HUDEP-2 (cell line): ENCODE measurements around the gene APOC4.
"Not testable (repeated sequence)": the region's sequence is repeated elsewhere in the genome, so short reads cannot be mapped to it uniquely, and the experiment has no call there.

Experiments used
- DNase-seq, 76 experiments: peaks; one replicate each; lab custom pipeline; 2025; ENCODE audit not compliant: unreplicated experiment in 76 of 76; lab: John Stamatoyannopoulos, UW

The APOC4 gene, protein sequence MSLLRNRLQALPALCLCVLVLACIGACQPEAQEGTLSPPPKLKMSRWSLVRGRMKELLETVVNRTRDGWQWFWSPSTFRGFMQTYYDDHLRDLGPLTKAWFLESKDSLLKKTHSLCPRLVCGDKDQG

DNA sequence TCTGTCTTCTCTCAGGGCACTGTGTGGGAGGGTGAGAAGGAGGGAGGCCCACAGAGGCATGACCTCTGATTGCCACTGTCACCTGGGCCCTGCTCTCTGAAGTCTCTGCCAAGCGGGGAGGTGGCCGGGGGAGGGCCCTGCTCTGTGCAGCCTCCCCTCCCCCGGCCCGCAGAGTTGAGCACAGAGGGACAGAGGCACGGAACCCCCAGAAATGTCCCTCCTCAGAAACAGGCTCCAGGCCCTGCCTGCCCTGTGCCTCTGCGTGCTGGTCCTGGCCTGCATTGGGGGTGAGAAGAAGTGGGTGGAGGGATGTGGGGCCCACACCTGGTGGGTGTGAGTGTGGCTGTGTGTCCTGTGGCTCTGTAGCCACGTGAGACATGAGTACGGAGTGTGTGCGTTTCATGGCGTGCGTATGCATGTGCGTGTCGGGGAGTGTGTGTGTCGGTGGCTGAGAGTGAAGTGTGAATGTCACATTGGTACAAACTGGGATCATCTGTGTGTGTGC, at the start of gene APOC4:
Gene APOC4, plus strand, starts transcription at position 171 of the 505 bp plus-strand sequence. Its CDS starts 41 bp downstream, at position 212.
- peak in 13 of 76 experiments; percentile 9 to 50 (median 23) for DNase-seq

DNA sequence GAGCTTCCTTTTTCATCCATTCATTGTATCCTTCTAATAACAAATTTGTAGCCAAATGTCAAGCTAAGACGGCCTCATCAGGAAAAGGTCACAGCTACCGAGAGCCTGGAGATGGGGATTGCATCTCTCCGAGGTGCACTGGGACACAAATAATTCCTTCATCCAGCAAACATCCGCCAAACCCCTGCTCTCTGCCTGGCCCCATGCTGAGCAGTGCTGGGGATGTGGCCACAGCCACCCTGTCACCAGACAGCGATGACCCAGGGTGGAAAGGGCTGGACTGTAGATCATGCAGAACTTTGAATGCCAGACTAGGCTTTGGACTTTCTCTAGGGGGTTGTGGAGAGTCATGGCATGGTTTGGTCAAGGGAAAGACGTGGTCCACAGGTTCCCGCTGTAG, 49.1 kb upstream of the APOC4 start:
- no peak for DNase-seq

DNA sequence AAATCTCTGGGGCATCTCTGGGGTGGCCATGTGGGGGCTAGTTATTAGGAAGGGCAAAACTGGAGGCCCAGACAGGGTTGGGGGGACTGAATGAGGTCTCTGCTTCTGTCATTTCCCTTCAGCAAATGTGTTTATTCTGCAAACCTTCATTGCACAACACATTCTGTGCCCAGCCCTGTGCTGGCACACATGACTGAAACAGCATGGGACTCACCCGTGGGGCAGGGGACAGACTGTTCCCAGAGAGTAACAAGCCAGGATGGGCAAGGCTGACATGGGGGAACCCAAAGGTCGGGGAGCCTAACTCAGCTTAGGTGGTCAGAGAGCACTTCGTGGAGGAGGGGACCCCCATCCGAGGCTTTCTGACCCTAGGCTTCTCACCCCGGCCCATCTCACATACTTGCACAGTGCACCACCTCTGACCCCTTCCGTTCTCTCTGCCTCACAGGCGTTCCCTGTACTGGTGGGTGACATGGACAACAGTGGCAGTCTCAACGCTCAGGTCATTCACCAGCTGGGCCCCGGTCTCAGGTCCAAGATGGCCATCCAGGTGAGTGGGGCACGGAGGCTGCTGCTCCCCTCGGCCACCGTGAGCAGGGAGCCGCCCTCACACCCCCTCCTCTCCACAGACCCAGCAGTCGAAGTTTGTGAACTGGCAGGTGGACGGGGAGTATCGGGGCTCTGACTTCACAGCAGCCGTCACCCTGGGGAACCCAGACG, 48.5 kb upstream of the APOC4 start:
- no peak for DNase-seq

DNA sequence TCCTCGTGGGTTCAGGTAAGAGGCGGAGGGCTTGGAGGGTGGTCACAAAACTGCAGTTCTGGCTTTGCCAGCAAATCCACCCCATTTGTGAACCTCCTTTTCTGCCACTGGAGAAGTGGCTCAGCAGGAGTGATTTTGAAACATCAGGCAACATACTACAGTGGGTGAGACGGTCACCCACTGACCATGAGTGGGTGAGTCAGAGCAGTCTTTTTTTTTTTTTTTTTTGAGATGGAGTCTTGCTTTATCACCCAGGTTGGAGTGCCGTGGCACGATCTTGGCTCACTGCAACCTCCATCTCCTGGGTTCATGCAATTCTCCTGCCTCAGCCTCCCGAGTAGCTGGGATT, 48.0 kb upstream of the APOC4 start:
- no peak for DNase-seq

DNA sequence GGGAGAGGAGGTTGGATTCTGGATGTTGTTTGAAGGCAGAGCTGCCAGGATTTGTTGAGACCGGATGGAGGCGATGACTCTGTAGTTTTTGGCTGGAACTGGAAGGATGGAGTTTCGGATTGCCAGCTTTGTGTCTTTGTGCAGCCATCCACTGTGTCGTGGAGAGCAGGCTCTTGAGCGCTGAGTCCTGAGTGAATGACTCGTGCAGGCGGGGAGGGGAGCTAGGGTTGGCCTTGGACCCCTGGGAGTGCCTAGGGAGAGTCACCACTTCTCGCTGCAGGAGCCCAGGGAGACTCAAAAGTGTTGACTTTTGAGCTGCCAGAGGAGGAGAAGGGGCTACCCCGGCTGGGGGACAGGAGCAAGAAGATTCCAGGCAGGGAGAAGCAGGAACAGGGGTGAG, 47.1 kb upstream of the APOC4 start:
- no peak for DNase-seq

DNA sequence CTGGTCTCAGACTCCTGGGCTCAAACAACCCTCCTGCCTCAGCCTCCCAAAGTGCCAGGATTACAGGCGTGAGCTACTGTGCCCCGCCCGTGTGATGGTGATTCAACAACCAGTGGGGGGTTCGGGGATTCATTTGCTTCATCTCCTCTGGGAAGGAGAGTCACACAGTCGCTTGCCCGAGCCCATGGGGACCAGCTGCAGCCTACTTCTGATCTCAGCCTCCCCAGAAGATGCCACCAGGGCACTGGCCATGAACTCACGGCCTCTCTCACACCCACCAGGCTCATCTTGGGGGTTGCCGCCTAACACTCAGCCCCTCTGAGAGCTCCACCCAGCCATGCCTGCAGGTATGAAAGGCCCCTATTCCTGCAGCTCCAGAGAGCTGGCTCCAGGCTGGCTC, 44.2 kb upstream of the APOC4 start:
- no peak for DNase-seq

DNA sequence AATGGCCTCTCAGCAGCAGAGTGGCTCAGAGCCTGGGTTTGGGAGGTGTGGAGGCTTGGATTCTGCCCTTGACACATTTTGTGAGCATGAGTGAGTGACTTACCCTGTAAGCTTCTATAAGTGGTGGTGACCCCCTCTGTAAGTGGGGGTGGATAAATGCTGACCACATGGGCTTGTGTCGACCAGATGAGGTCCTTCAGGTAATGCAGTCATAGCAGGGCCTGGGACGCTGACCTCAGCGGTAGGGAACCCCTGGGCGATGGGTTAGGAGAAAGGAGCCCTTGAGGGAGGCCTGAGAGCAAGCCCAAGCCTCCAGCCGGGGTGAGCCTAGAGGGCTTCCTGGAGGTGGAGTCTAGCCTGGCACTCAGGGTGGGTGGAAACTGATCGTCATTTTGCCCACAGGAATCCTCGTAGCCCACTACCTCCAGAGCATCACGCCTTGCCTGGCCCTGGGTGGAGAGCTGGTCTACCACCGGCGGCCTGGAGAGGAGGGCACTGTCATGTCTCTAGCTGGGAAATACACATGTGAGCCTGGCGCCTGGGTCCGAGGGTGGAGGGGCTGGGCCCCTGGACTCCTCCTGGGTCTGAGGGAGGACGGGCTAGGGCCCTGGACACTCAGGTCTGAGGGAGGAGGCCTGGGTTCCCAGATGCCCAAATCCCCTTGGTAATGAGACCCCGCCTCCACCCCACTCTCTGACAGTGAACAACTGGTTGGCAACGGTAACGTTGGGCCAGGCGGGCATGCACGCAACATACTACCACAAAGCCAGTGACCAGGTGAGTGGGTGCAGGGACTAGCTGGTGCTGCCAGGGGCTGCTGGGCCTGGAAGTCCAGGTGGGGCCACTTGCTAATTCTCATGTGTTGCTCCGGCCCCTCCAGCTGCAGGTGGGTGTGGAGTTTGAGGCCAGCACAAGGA, 41.5 kb upstream of the APOC4 start:
- no peak for DNase-seq

DNA sequence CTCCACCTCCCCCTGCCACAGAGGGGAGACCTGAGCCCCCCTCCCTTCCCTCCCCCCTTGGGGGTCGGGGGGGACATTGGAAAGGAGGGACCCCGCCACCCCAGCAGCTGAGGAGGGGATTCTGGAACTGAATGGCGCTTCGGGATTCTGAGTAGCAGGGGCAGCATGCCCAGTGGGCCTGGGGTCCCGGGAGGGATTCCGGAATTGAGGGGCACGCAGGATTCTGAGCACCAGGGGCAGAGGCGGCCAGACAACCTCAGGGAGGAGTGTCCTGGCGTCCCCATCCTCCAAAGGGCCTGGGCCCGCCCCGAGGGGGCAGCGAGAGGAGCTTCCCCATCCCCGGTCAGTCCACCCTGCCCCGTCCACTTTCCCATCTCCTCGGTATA, 38.8 kb upstream of the APOC4 start:
- DNase-seq = no peak

DNA sequence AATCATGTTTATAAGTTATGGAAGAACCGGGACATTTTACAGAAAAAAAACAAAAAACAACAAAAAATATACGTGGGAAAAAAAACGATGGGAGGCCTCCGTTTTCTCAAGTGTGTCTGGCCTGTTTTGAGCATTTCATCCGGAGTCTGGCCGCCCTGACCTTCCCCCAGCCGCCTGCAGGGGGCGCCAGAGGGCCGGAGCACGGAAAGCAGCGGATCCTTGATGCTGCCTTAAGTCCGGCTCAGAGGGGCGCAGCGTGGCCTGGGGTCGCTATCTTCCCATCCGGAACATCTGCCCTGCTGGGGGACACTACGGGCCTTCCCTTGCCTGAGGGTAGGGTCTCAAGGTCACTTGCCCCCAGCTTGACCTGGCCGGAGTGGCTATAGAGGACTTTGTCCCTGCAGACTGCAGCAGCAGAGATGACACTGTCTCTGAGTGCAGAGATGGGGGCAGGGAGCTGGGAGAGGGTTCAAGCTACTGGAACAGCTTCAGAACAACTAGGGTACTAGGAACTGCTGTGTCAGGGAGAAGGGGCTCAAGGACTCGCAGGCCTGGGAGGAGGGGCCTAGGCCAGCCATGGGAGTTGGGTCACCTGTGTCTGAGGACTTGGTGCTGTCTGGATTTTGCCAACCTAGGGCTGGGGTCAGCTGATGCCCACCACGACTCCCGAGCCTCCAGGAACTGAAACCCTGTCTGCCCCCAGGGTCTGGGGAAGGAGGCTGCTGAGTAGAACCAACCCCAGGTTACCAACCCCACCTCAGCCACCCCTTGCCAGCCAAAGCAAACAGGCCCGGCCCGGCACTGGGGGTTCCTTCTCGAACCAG, 38.2 kb upstream of the APOC4 start:
- peak in 73 of 76 experiments; percentile 5 to 96 (median 69) for DNase-seq

DNA sequence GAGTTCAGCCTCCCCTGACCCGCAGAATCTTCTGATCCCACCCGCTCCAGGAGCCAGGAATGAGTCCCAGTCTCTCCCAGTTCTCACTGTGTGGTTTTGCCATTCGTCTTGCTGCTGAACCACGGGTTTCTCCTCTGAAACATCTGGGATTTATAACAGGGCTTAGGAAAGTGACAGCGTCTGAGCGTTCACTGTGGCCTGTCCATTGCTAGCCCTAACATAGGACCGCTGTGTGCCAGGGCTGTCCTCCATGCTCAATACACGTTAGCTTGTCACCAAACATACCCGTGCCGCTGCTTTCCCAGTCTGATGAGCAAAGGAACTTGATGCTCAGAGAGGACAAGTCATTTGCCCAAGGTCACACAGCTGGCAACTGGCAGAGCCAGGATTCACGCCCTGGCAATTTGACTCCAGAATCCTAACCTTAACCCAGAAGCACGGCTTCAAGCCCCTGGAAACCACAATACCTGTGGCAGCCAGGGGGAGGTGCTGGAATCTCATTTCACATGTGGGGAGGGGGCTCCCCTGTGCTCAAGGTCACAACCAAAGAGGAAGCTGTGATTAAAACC, 37.5 kb upstream of the APOC4 start:
- peak in 7 of 76 experiments; percentile 11 to 43 (median 26) for DNase-seq

DNA sequence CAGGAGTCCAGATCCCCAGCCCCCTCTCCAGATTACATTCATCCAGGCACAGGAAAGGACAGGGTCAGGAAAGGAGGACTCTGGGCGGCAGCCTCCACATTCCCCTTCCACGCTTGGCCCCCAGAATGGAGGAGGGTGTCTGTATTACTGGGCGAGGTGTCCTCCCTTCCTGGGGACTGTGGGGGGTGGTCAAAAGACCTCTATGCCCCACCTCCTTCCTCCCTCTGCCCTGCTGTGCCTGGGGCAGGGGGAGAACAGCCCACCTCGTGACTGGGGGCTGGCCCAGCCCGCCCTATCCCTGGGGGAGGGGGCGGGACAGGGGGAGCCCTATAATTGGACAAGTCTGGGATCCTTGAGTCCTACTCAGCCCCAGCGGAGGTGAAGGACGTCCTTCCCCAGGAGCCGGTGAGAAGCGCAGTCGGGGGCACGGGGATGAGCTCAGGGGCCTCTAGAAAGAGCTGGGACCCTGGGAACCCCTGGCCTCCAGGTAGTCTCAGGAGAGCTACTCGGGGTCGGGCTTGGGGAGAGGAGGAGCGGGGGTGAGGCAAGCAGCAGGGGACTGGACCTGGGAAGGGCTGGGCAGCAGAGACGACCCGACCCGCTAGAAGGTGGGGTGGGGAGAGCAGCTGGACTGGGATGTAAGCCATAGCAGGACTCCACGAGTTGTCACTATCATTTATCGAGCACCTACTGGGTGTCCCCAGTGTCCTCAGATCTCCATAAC, 36.4 kb upstream of the APOC4 start, which contains the start of gene APOE:
Gene APOE, plus strand, starts transcription at position 360 of the 724 bp plus-strand sequence. CDS start 829 bp downstream, outside the sequence.
- peak in 2 of 76 experiments; percentile 40 to 52 for DNase-seq

DNA sequence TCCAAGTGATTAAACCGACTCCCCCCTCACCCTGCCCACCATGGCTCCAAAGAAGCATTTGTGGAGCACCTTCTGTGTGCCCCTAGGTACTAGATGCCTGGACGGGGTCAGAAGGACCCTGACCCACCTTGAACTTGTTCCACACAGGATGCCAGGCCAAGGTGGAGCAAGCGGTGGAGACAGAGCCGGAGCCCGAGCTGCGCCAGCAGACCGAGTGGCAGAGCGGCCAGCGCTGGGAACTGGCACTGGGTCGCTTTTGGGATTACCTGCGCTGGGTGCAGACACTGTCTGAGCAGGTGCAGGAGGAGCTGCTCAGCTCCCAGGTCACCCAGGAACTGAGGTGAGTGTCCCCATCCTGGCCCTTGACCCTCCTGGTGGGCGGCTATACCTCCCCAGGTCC, 34.4 kb upstream of the APOC4 start:
- DNase-seq = no peak

DNA sequence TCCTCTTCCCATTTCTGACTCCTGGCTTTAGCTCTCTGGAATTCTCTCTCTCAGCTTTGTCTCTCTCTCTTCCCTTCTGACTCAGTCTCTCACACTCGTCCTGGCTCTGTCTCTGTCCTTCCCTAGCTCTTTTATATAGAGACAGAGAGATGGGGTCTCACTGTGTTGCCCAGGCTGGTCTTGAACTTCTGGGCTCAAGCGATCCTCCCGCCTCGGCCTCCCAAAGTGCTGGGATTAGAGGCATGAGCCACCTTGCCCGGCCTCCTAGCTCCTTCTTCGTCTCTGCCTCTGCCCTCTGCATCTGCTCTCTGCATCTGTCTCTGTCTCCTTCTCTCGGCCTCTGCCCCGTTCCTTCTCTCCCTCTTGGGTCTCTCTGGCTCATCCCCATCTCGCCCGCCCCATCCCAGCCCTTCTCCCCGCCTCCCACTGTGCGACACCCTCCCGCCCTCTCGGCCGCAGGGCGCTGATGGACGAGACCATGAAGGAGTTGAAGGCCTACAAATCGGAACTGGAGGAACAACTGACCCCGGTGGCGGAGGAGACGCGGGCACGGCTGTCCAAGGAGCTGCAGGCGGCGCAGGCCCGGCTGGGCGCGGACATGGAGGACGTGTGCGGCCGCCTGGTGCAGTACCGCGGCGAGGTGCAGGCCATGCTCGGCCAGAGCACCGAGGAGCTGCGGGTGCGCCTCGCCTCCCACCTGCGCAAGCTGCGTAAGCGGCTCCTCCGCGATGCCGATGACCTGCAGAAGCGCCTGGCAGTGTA, 33.8 kb upstream of the APOC4 start:
- no peak for DNase-seq

DNA sequence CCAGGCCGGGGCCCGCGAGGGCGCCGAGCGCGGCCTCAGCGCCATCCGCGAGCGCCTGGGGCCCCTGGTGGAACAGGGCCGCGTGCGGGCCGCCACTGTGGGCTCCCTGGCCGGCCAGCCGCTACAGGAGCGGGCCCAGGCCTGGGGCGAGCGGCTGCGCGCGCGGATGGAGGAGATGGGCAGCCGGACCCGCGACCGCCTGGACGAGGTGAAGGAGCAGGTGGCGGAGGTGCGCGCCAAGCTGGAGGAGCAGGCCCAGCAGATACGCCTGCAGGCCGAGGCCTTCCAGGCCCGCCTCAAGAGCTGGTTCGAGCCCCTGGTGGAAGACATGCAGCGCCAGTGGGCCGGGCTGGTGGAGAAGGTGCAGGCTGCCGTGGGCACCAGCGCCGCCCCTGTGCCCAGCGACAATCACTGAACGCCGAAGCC, 33.2 kb upstream of the APOC4 start:
- no peak for DNase-seq

DNA sequence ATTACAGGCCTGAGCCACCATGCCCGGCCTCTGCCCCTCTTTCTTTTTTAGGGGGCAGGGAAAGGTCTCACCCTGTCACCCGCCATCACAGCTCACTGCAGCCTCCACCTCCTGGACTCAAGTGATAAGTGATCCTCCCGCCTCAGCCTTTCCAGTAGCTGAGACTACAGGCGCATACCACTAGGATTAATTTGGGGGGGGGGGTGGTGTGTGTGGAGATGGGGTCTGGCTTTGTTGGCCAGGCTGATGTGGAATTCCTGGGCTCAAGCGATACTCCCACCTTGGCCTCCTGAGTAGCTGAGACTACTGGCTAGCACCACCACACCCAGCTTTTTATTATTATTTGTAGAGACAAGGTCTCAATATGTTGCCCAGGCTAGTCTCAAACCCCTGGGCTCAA, 32.3 kb upstream of the APOC4 start:
- peak in 52 of 76 experiments; percentile 9 to 67 (median 40) for DNase-seq

DNA sequence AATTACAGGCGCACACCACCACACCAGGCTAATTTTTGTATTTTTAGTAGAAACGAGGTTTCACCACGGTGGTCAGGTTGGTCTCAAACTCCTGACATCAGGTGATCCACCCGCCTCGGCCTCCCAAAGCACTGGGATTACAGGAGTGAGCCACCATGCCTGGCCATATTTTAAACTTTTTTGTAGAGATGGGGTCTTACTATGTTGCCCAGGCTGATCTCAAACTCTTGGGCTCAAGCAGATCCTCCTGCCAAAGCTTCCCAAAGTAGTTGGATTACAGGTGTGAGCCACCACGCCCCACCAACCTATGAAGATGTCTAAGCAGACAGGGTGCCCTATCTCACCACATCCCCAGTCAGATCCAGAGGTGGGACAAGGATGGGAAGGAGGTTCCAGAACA, 30.1 kb upstream of the APOC4 start:
- not testable (repeated sequence) for DNase-seq

DNA sequence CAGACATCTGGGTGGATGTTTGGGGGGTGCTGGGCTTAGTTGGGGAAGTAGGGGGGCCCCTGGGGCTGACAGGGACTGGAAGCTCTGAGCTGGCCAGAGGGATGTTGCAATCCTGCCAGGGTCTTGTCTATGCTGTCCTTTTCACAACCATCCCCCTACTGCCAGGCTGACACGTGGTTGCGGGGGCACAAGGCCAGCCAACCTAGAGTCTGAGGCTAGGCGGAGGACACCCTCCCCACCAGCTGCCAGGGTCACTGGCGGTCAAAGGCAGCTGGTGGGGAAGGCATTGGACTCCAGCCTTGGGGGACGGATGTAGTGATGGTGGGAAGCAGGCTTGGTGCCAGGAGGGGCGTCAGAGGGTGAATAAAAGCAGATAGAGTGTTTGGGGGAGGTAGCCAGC, 29.2 kb upstream of the APOC4 start:
- peak in 73 of 76 experiments; percentile 15 to 94 (median 79) for DNase-seq
